NCI-H146 (cell line): ENCODE data around the gene GPR84.

ENCODE experiments used
- DNase-seq: peaks from one replicate; lab custom pipeline; 2025; lab: John Stamatoyannopoulos, UW

GPR84 gene

DNA sequence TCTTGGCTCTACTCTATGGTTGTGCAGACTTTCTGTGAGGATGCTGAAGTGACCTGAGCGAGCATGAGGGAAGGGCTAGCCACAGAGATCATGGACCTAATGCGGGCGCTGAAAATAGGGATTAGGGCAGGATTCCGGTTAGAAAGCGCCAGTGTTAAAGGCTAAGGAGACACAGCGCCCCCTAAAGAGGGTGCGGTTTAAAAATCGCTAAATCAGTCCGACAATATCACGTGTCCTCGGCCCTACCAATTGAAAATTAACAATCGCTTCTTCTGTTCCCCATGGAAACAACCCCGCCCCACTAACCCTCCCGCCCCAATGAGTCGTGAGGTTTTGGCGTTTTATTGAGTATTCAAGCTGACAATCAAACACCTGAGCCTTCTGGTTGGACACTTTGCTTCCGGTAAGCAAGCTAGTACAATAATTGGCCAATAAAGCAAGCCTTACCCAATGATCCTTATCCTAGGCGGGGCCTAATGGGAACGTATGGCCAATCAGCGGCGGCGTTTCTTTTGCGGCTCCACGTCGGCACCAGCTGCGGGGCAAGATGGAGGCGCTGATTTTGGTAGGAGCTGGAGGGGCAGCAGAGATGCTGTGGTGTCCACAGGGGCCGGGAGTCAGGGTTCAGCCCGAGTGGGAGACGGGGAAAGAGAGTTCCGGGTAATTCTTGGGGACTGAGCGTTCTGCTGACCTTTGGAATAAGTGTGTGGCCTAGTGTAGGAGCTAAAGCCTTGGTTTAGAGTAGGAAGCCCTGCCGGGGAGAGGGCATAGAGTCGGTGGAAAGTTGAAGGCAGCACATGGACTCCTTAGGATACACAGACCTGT, 39.5 kb downstream of the GPR84 start, which contains the start of gene COPZ1:
TSS of gene COPZ1 (plus strand) at position 515 of the 825 bp plus-strand sequence. CDS start at position 548, 33 bp downstream.
- DNase-seq = peak; percentile 100

DNA sequence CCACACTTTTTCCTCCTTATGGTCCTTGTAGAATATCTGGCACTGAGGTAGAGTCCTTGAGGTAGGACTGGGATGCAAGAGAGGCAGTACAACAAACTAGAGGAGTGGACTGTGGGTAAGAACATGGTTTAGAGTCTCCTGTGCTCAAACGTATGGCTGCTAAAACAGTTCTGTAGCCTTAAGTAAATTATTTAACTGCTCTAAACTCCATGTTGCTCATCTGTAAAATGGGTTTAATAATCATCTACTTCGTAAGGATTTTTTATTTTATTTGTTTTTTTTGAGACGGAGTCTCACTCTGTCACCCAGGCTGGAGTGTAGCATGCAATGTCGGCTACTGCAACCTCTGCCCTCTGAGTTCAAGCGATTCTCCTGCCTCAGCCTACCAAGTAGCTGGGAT, 42.9 kb downstream of the GPR84 start:
- DNase-seq = no peak
